Measurements from ENCODE around the gene OLFML3.
A peak's percentile ranks its signal among the peaks of the same experiment; 100 is the strongest.

Gene OLFML3

GRCh38 chr1:113935176-113935575 lies 44.1 kb upstream of the OLFML3 start:
- TF ChIP-seq CTCF (conservative IDR thresholded peaks at IDR 0.05; ENCODE audit: control insufficient read depth, insufficient read depth, low read depth, low read length): no peak
- no peak overlapping the region for H3K4me3 ChIP-seq (ENCODE audit: control insufficient read depth, low read depth, low read length)
- no peak for DNase-seq (ENCODE audit: low read depth)

- no peak for TF ChIP-seq CTCF (conservative IDR thresholded peaks at IDR 0.05; ENCODE audit: control insufficient read depth, insufficient read depth, low read depth, low read length)
- no peak overlapping the region for H3K4me3 ChIP-seq (ENCODE audit: control insufficient read depth, low read depth, low read length)
- DNase-seq (ENCODE audit: low read depth): no peak
These were observed 43.3 kb upstream of the OLFML3 start for GRCh38 chr1:113935970-113936369.

GRCh38 chr1:113937146-113937545 lies 42.1 kb upstream of the OLFML3 start:
- peak; percentile 23 for DNase-seq (ENCODE audit: low read depth)
- H3K4me3 ChIP-seq (ENCODE audit: control insufficient read depth, low read depth, low read length): no peak overlapping the region
- TF ChIP-seq CTCF (conservative IDR thresholded peaks at IDR 0.05; ENCODE audit: control insufficient read depth, insufficient read depth, low read depth, low read length): no peak

DNA sequence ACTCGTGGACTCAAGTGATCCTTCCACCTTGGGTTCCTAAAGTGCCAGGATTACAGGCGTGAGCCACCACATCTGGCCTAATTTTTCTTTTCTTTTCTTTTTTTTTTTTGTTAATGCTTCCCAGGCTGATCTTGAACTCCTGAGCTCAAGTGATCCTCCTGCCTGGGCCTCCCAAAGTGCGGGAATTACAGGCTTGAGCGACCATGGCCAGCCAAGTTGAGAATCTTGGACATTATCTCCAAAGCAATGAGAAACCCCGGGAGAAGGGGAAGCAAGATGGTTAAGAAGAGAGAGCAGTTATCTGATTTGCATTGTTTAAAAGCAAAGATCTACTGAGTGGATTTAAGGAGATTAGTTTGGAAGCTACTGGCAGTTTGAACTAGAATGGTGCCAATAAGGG lies 41.1 kb upstream of the OLFML3 start:
- no peak overlapping the region for H3K4me3 ChIP-seq (ENCODE audit: control insufficient read depth, low read depth, low read length)
- no peak for TF ChIP-seq CTCF (conservative IDR thresholded peaks at IDR 0.05; ENCODE audit: control insufficient read depth, insufficient read depth, low read depth, low read length)
- no peak for DNase-seq (ENCODE audit: low read depth)

DNA sequence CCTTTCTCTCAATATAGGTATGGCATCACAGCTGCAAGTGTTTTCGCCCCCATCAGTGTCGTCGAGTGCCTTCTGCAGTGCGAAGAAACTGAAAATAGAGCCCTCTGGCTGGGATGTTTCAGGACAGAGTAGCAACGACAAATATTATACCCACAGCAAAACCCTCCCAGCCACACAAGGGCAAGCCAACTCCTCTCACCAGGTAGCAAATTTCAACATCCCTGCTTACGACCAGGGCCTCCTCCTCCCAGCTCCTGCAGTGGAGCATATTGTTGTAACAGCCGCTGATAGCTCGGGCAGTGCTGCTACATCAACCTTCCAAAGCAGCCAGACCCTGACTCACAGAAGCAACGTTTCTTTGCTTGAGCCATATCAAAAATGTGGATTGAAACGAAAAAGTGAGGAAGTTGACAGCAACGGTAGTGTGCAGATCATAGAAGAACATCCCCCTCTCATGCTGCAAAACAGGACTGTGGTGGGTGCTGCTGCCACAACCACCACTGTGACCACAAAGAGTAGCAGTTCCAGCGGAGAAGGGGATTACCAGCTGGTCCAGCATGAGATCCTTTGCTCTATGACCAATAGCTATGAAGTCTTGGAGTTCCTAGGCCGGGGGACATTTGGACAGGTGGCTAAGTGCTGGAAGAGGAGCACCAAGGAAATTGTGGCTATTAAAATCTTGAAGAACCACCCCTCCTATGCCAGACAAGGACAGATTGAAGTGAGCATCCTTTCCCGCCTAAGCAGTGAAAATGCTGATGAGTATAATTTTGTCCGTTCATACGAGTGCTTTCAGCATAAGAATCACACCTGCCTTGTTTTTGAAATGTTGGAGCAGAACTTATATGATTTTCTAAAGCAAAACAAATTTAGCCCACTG lies 38.7 kb upstream of the OLFML3 start:
- H3K4me3 ChIP-seq (ENCODE audit: control insufficient read depth, low read depth, low read length): no peak overlapping the region
- TF ChIP-seq CTCF (conservative IDR thresholded peaks at IDR 0.05; ENCODE audit: control insufficient read depth, insufficient read depth, low read depth, low read length): no peak
- no peak for DNase-seq (ENCODE audit: low read depth)

- no peak for TF ChIP-seq CTCF (conservative IDR thresholded peaks at IDR 0.05; ENCODE audit: control insufficient read depth, insufficient read depth, low read depth, low read length)
- H3K4me3 ChIP-seq (ENCODE audit: control insufficient read depth, low read depth, low read length): no peak overlapping the region
- no peak for DNase-seq (ENCODE audit: low read depth)
These were observed 38.1 kb upstream of the OLFML3 start for GRCh38 chr1:113941245-113941559.

All from fibroblast of mammary gland (primary cell).